ENCODE results near the gene SLC7A9. TPM values are rescaled to one million over a fixed set of nuclear protein-coding genes. Genes with fewer than 3 reads are reported as not detected.

Gene SLC7A9
- total and polyA plus RNA-seq, 2 of the 13 experiments (the other 11 are each of a cell fraction or from before 2014, with no cell fraction given), result 4.7 to 8.3 TPM

DNA sequence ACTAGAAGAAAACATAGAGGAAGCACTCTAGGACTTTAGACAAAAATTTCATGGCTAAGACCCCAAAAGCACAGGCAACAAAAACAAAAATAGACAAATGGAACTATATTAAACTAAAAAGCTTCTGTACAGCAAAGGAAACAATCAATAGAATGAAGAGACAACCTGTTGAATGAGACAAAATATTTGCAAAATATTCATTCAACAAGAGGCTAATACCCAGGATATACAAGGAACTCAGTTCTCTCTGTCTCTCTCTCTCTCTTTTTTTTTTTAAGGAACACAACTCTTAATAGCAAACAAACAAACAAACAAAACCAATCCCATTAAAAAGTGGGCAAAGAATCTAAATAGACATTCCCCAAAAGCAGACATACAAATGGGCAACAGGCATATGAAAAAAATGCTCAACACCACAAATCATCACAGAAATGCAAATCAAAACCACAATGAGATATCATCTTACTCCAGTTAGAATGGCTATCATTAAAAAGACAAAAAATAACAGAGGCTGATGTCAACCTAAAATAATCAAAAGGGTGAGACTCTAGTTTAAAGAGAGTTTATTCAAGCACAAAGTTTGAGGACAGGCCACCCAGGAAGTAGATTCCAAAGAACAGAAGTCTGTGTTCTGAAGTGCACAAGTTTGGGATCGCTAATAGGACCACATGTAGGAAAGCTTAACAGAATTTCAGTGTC is 27.1 kb upstream of the SLC7A9 start:
- no peak overlapping the region for H3K4me2 ChIP-seq (ENCODE audit: low read depth, low read length)
- 100% methylated on average over 1 of the region's 1 CpG for WGBS (ENCODE audit: low lambda C conversion rate)
- in situ Hi-C loops (cut with HindIII; ENCODE audit: extremely low pct_ligation_motif_present, low pct_unique_long_range_greater_than_20kb), result no loop called here
- H3K4me3 ChIP-seq (replicated peaks in 1 of 3; ENCODE audit: insufficient read depth in 1 of 3, low read depth in 2 of 3, low read length in 3 of 3), result no peak overlapping the region
- no peak overlapping the region for H3K27ac ChIP-seq (ENCODE audit: extremely low read length, insufficient read depth, low read length)
- ChIA-PET POLR2A (no interaction called here), CTCF (ENCODE audit: low intra/inter-chr PET ratio, low total read pairs) (no interaction called here)
- H3K9ac ChIP-seq (ENCODE audit: insufficient read depth, low read depth, low read length), result no peak overlapping the region
- H3K36me3 ChIP-seq (replicated peaks in 1 of 2; ENCODE audit: control insufficient read depth in 1 of 2, insufficient read depth in 2 of 2, low read length in 2 of 2), result no peaks in the 10 kb centered on the region; a peak in 1 of 5 replicates
- H4K20me1 ChIP-seq (ENCODE audit: insufficient read depth, low read length), result no peaks in the 10 kb centered on the region
- FAIRE-seq, result no peak
- H3K79me2 ChIP-seq (ENCODE audit: insufficient read depth, low read length), result no peaks in the 10 kb centered on the region
- no peaks in the 10 kb centered on the region for H3K4me1 ChIP-seq (ENCODE audit: insufficient read depth, low read length)
- H3K27me3 ChIP-seq (ENCODE audit: control insufficient read depth in 1 of 2, insufficient read depth in 2 of 2, low read length in 2 of 2), result no peaks in the 10 kb centered on the region
- DNase-seq (ENCODE audit: low spot score), result no peak
- H2AFZ ChIP-seq (ENCODE audit: low read length), result no peak overlapping the region
- BruUV-seq (replicated peaks), result no TSS peak
- no peak for TF ChIP-seq CHCHD3 (CRISPR knock-in tag; IDR thresholded peaks at IDR 0.05)
- TF ChIP-seq, protein P1, sequence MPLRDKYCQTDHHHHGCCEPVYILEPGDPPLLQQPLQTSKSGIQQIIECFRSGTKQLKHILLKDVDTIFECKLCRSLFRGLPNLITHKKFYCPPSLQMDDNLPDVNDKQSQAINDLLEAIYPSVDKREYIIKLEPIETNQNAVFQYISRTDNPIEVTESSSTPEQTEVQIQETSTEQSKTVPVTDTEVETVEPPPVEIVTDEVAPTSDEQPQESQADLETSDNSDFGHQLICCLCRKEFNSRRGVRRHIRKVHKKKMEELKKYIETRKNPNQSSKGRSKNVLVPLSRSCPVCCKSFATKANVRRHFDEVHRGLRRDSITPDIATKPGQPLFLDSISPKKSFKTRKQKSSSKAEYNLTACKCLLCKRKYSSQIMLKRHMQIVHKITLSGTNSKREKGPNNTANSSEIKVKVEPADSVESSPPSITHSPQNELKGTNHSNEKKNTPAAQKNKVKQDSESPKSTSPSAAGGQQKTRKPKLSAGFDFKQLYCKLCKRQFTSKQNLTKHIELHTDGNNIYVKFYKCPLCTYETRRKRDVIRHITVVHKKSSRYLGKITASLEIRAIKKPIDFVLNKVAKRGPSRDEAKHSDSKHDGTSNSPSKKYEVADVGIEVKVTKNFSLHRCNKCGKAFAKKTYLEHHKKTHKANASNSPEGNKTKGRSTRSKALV (CRISPR knock-in tag; IDR thresholded peaks at IDR 0.05), result no peak
- TF ChIP-seq SSRP1 (CRISPR knock-in tag; IDR thresholded peaks at IDR 0.05), result no peak
- TF ChIP-seq, protein P2, sequence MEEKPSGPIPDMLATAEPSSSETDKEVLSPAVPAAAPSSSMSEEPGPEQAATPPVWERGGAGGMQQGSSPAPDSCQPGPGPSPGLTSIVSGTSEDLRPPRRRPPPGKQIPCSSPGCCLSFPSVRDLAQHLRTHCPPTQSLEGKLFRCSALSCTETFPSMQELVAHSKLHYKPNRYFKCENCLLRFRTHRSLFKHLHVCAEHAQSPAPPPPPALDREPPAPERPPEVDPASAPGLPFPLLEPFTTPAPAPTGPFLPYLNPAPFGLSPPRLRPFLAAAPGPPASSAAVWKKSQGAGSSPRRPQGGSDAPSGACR (CRISPR knock-in tag; IDR thresholded peaks at IDR 0.05), result no peak
- no peak for TF ChIP-seq CCDC6 (CRISPR knock-in tag; IDR thresholded peaks at IDR 0.05)
- TF ChIP-seq NPAS2 (CRISPR knock-in tag; IDR thresholded peaks at IDR 0.05; ENCODE audit: borderline replicate concordance), result no peak
- no peak for TF ChIP-seq IKZF1 (IDR thresholded peaks at IDR 0.05)
- no peak for TF ChIP-seq CBX5 (CRISPR knock-in tag; IDR thresholded peaks at IDR 0.05; ENCODE audit: borderline replicate concordance)
- intact Hi-C loops (cut with micrococcal nuclease; ENCODE audit: unreplicated experiment), result no loop called here
- peaks cover 11% of the 10 kb centered on the region for H3K9me3 ChIP-seq (ENCODE audit: low read length)
- ATAC-seq, result no peak
